Hair follicle dermal papilla cell (primary cell): ENCODE results near the gene CAMSAP1. TPM values are rescaled to one million over a fixed set of nuclear protein-coding genes. Genes with fewer than 3 reads are reported as not detected.

Experiments used
- total RNA-seq: library from RNA; depleted of rRNA; stranded (reverse); fragments of >200 nt; gene quantifications from 2 replicates; pipeline ENCODE4 v1.2.3, GENCODE V29; 2012

The CAMSAP1 gene
- 16.3 and 19.0 TPM in 2 replicates for total RNA-seq

DNA sequence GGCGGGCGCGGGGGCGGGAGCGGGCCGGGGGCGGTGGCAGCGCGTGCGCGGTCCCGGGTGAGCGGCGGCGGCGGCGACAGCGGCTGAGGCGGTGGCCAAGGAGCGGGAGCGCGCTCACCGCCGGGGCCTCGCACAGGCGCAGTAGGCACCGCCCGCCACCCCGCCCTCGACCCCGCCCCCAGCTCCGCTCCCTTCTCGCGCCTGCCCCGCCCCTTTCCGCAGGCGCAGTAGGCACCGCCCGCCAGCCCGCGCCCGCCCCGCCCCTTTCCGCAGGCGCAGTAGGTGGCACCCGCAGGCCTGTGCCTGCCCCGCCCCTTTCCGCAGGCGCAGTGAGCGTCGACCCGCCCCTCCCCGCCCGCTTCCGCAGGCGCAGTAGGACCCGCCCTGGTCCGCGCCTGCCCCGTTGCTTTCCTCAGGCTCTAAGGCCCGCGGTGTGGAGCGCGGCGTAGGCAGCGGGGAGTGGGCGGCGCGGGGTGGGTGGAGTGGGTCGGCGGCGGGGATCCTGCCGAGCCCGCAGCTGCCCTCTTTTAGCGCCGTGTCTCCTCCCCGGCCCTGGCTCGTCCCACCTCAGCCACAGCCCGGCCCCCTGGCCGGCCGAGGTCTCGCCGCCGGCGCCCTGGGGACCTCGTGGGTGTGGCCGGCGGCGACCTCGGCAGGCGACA lies at the start of gene CAMSAP1:
CAMSAP1 (minus strand) TSS at position 116 of the 662 bp plus-strand sequence. CDS start 387 bp downstream, outside the sequence.

Other genes with a start within 250 kb of the CAMSAP1 start
- gene LCN9, start 244.2 kb downstream of the CAMSAP1 start, total RNA-seq, result not detected in 2 replicates
- gene SOHLH1, start 208.1 kb downstream of the CAMSAP1 start, total RNA-seq, result not detected in 2 replicates
- not detected in 2 replicates for gene KCNT1, start 205.4 kb downstream of the CAMSAP1 start, total RNA-seq
- 23.2 and 23.8 TPM in 2 replicates for gene UBAC1, start 53.8 kb upstream of the CAMSAP1 start, total RNA-seq
- gene NACC2, start 187.7 kb upstream of the CAMSAP1 start, total RNA-seq, result 32.0 and 35.1 TPM in 2 replicates
- gene TMEM250, start 211.3 kb upstream of the CAMSAP1 start, total RNA-seq, result 55.0 and 65.7 TPM in 2 replicates